DND-41 (cell line): ENCODE results near the gene TOR1A.
A peak's percentile ranks its signal among the peaks of the same experiment; 100 is the strongest.

Experiments used
- ATAC-seq: fragments of 200-7000 bp; cut with Tn5 transposase; 3 replicates; pipeline ENCODE4 v1.9.1; 2021; ENCODE audit warnings: low read depth; ENCODE audit not compliant: insufficient read depth
- DNase-seq: peaks from one replicate; pipeline ENCODE4 v3.0.0-alpha.2; 2020
- H2AFZ ChIP-seq: 2 replicates; pipeline ENCODE4 v1.6.0; 2012; ENCODE audit warnings: low read depth, low read length
- H3K27ac ChIP-seq: 2 replicates; pipeline ENCODE4 v1.5.1; 2012; ENCODE audit warnings: low read length, inconsistent platforms
- H3K27me3 ChIP-seq: fragments of 200-600 bp; sonication (generic); 2 replicates; pipeline ENCODE4 v1.6.0; 2012; ENCODE audit warnings: low read length, mild to moderate bottlenecking, inconsistent platforms; ENCODE audit not compliant: insufficient read depth, poor library complexity
- H3K36me3 ChIP-seq: 2 replicates; pipeline ENCODE4 v1.5.1; 2012; ENCODE audit warnings: low read length, inconsistent platforms; ENCODE audit not compliant: insufficient read depth
- H3K4me1 ChIP-seq: 2 replicates; pipeline ENCODE4 v1.5.1; 2012; ENCODE audit warnings: mild to moderate bottlenecking, low read length; ENCODE audit not compliant: insufficient read depth
- H3K4me2 ChIP-seq: 2 replicates; pipeline ENCODE4 v1.6.0; 2012; ENCODE audit warnings: mild to moderate bottlenecking, moderate library complexity, low read length, inconsistent platforms; ENCODE audit not compliant: insufficient read depth
- H3K4me3 ChIP-seq, 2 experiments: fragments of 200-600 bp in 1 of 2; shearing (Covaris generic) in 1 of 2; 2 replicates each; pipeline ENCODE4 v1.5.1; 2012 to 2016; ENCODE audit warnings: inconsistent platforms in 2 of 2, low read length in 2 of 2, mild to moderate bottlenecking in 2 of 2, low read depth in 1 of 2, moderate library complexity in 1 of 2
- H3K79me2 ChIP-seq: 2 replicates; pipeline ENCODE4 v1.6.0; 2012; ENCODE audit warnings: low read length, inconsistent platforms; ENCODE audit not compliant: insufficient read depth
- H3K9ac ChIP-seq: 2 replicates; pipeline ENCODE4 v1.6.0; 2012; ENCODE audit warnings: low read depth, mild to moderate bottlenecking, inconsistent platforms, low read length, moderate library complexity
- H3K9me3 ChIP-seq: 2 replicates; pipeline ENCODE4 v1.5.1; 2012; ENCODE audit warnings: low read length, moderate library complexity, mild to moderate bottlenecking, inconsistent platforms; ENCODE audit not compliant: insufficient read depth, severe bottlenecking
- H4K20me1 ChIP-seq: 2 replicates; pipeline ENCODE4 v1.6.0; 2012; ENCODE audit warnings: low read length; ENCODE audit not compliant: insufficient read depth
- EZH2 ChIP-seq: IDR thresholded peaks from 3 replicates; pipeline ENCODE4 v1.6.1; 2012; ENCODE audit warnings: borderline replicate concordance, low read depth, mild to moderate bottlenecking, moderate library complexity, low read length, inconsistent platforms; ENCODE audit not compliant: severe bottlenecking
- TF ChIP-seq, protein P1 (sequence below): IDR thresholded peaks from 2 replicates; pipeline ENCODE4 v1.5.1; 2012; ENCODE audit warnings: borderline replicate concordance, low read length, moderate library complexity, mild to moderate bottlenecking; ENCODE audit not compliant: poor library complexity, severe bottlenecking; ENCODE audit errors: extremely low read depth

Gene TOR1A

DNA sequence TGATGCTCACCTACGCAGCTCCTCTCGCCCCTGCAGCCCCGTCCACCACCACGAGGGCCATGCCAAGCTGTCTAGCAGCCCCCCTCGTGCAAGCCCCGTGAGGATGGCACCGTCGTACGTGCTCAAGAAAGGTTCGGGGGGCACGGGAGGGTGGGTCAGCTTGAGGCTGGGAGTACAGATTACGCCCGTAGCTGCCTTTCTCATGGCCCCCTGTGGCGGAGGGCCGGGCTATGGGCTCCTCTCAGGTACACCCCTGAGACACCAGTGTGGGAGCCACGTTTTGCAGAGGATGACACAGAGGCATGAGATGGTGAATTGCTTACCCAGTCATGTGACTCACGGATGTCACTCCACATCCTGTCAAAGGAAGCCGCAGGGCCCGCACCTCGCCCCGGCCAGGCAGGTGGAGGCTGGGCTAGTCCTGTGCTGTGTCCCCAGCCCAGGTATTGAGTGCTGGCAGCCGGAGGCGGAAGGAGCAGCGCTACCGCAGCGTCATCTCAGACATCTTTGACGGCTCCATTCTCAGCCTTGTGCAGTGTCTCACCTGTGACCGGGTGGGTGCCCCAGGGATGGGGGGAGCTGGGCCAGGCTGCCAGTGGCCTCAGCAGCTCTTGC lies 45.0 kb upstream of the TOR1A start:
- Histone ChIP-seq H3K9me3 (no peaks in the 10 kb centered on the region), H3K27ac (no peak overlapping the region), H2AFZ (no peak overlapping the region), H3K79me2 (no peaks in the 10 kb centered on the region), H3K4me2 (no peak overlapping the region), H3K27me3 (no peaks in the 10 kb centered on the region), H3K9ac (no peak overlapping the region), H3K36me3 (peaks cover 41% of the 10 kb centered on the region), H4K20me1 (no peaks in the 10 kb centered on the region), H3K4me3 (no peak overlapping the region), H3K4me1 (peaks cover 2% of the 10 kb centered on the region; the same call in 1 of the 2 replicates)
- peak; percentile 33 for ATAC-seq
- no peak for DNase-seq
- no peak for TF ChIP-seq EZH2
- TF ChIP-seq, protein P1, sequence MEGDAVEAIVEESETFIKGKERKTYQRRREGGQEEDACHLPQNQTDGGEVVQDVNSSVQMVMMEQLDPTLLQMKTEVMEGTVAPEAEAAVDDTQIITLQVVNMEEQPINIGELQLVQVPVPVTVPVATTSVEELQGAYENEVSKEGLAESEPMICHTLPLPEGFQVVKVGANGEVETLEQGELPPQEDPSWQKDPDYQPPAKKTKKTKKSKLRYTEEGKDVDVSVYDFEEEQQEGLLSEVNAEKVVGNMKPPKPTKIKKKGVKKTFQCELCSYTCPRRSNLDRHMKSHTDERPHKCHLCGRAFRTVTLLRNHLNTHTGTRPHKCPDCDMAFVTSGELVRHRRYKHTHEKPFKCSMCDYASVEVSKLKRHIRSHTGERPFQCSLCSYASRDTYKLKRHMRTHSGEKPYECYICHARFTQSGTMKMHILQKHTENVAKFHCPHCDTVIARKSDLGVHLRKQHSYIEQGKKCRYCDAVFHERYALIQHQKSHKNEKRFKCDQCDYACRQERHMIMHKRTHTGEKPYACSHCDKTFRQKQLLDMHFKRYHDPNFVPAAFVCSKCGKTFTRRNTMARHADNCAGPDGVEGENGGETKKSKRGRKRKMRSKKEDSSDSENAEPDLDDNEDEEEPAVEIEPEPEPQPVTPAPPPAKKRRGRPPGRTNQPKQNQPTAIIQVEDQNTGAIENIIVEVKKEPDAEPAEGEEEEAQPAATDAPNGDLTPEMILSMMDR: no peak

DNA sequence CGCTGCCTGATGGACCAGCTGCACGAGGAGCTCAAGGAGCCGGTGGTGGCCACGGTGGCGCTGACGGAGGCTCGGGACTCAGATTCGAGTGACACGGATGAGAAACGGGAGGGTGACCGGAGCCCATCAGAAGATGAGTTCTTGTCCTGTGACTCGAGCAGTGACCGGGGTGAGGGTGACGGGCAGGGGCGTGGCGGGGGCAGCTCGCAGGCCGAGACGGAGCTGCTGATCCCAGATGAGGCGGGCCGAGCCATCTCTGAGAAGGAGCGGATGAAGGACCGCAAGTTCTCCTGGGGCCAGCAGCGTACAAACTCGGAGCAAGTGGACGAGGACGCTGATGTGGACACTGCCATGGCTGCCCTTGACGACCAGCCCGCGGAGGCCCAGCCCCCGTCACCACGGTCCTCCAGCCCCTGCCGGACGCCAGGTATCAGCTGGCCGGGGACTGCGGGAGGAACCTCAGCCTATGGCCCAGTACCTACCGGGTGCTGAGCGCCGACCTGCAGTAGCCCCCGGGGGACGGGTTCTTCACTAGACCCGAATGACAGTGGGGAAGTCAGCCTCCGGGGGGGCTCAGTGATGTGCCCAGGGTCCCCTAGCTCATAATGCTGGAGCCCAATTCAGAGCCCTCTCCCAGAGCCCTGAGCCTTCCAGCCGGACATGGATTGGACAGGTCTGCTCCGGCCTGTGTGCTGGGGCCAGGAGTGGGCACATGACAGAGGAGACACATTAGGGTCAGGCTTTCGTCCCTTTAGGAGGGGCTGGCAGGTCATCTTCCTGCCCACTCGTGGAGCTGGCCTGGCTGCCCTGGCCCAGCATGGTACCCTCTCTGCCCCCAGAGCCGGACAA lies 44.3 kb upstream of the TOR1A start:
- Histone ChIP-seq H4K20me1 (no peaks in the 10 kb centered on the region), H3K4me1 (peaks cover 9% of the 10 kb centered on the region), H3K9ac (no peak overlapping the region), H3K27me3 (no peaks in the 10 kb centered on the region), H3K36me3 (peaks cover 34% of the 10 kb centered on the region), H2AFZ (no peak overlapping the region), H3K79me2 (no peaks in the 10 kb centered on the region), H3K9me3 (no peaks in the 10 kb centered on the region), H3K27ac (no peak overlapping the region), H3K4me2 (no peak overlapping the region), H3K4me3 (no peak overlapping the region)
- TF ChIP-seq, protein P1: no peak
- TF ChIP-seq EZH2: no peak
- no peak for DNase-seq
- ATAC-seq: no peak

DNA sequence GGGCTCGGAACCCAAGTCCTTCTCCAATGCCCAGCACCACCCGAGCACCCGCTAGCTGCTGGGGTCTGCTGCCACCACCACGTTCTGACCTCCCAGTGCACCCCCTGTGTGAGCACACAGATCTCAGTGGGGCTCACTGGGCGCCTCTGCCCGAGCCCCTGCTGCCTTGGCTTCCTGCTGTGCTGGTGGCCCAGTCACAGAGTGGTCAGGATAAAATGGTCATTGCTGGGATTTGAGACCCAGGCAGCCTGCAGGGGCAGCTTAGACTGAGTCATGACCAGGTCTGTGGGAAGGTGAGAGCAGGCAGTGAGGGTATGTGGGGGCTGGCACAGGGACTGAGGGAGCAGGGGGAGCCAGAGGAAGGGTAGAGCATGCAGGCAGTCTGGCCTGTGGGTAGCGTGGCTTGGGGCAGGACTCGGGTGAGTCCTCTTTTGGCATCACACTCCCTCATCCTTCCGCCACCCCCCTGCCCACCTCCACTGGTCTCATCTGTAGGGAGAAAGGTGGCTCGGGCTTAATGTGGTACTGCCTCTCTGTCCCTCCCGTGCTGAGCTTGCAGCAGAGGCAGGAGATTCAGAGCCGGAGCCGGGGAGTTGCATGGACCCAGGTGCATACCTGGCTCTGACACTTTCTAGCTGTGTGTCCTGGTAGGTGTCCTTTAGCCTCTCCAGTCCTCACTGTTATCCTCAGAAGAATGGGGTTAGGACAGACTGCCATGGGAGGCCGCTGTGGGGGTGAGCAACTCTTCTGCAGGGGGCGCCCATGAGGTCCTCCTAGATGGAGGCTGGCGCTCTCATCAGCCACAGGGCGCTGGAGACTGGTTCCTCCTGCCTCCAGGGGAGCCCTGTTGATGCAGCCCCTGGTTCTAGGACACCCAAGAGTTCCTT lies 43.4 kb upstream of the TOR1A start:
- Histone ChIP-seq H3K9me3 (no peaks in the 10 kb centered on the region), H3K4me3 (no peak overlapping the region), H4K20me1 (no peaks in the 10 kb centered on the region), H3K79me2 (no peaks in the 10 kb centered on the region), H3K9ac (no peak overlapping the region), H3K36me3 (peaks cover 34% of the 10 kb centered on the region), H3K27ac (peak overlapping the region; percentile 20; the same call in 1 of the 2 replicates), H3K4me1 (peaks cover 18% of the 10 kb centered on the region), H2AFZ (no peak overlapping the region), H3K4me2 (no peak overlapping the region), H3K27me3 (no peaks in the 10 kb centered on the region)
- no peak for TF ChIP-seq EZH2
- TF ChIP-seq, protein P1: peak; percentile 33
- peak; percentile 38 for DNase-seq
- no peak for ATAC-seq
